HEK293T (cell line): ENCODE results near the gene FAM163B.

Experiments used
- BHLHE40 ChIP-seq: fragments of 450-650 bp; IDR thresholded peaks from 2 replicates; pipeline ENCODE4 v1.6.1; 2016; ENCODE audit warnings: mild to moderate bottlenecking, moderate library complexity, borderline replicate concordance
- FOXA1 ChIP-seq: fragments of 450-650 bp; IDR thresholded peaks from 2 replicates; pipeline ENCODE4 v1.6.1; 2016; ENCODE audit warnings: mild to moderate bottlenecking
- FOXK2 ChIP-seq: fragments of 450-650 bp; IDR thresholded peaks from 2 replicates; pipeline ENCODE4 v1.6.1; 2016; ENCODE audit warnings: mild to moderate bottlenecking
- FOXM1 ChIP-seq: fragments of 450-650 bp; IDR thresholded peaks from 2 replicates; pipeline ENCODE4 v1.6.1; 2017; ENCODE audit warnings: mild to moderate bottlenecking, borderline replicate concordance
- HDGF ChIP-seq: fragments of 450-650 bp; IDR thresholded peaks from 2 replicates; pipeline ENCODE4 v1.6.1; 2017; ENCODE audit warnings: antibody characterized with exemption, borderline replicate concordance
- L3MBTL2 ChIP-seq: fragments of 450-650 bp; conservative IDR thresholded peaks from 2 replicates; pipeline ENCODE4 v1.6.1; 2016; ENCODE audit warnings: mild to moderate bottlenecking
- NFRKB ChIP-seq: fragments of 450-650 bp; IDR thresholded peaks from 2 replicates; pipeline ENCODE4 v1.6.1; 2016; ENCODE audit warnings: mild to moderate bottlenecking, moderate library complexity
- SP1 ChIP-seq: fragments of 450-650 bp; IDR thresholded peaks from 2 replicates; pipeline ENCODE4 v1.6.1; 2017
- TF ChIP-seq, protein P1 (sequence below): fragments of 450-650 bp; IDR thresholded peaks from 2 replicates; pipeline ENCODE4 v1.6.1; 2016

DNA sequence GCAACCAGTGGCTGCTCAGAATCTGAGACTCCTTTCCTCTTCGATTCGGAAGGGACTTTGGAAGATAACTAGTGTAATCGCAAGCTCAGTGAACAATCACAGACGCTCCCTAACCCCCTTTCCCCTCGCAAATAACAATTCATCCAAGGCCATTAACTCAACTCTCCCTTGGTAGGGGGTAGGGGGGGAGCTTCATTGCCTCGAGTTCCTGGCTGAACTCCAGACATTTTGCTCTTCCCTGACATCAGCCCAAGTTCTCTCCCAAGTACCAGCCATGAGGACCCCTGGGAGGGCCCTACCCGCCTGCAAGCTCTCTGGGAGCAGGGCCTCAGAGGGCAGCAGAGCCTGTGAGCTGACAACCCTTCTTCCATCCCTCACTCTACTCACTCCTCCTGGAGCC lies 8.4 kb downstream of the FAM163B start:
- no peak for TF ChIP-seq FOXM1
- TF ChIP-seq, protein P1, sequence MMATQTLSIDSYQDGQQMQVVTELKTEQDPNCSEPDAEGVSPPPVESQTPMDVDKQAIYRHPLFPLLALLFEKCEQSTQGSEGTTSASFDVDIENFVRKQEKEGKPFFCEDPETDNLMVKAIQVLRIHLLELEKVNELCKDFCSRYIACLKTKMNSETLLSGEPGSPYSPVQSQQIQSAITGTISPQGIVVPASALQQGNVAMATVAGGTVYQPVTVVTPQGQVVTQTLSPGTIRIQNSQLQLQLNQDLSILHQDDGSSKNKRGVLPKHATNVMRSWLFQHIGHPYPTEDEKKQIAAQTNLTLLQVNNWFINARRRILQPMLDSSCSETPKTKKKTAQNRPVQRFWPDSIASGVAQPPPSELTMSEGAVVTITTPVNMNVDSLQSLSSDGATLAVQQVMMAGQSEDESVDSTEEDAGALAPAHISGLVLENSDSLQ: no peak
- TF ChIP-seq FOXA1: no peak
- TF ChIP-seq FOXK2: no peak
- no peak for TF ChIP-seq NFRKB
- no peak for TF ChIP-seq SP1
- TF ChIP-seq HDGF: no peak
- no peak for TF ChIP-seq BHLHE40
- TF ChIP-seq L3MBTL2: no peak
